ENCODE data around the gene HNRNPM. TPM values are rescaled to one million over a fixed set of nuclear protein-coding genes. Genes with fewer than 3 reads are reported as not detected.

The HNRNPM gene
- total and polyA plus RNA-seq, 5 donors, result 67.9 to 128 (median 115) TPM

- ATAC-seq, result peak; percentile 9 to 13
- H3K4me1 ChIP-seq (ENCODE audit: control insufficient read depth, insufficient read depth, low read length), result no peaks in the 10 kb centered on the region
Measured at GRCh38 chr19:8487137-8487851, 42.5 kb downstream of the HNRNPM start.

GRCh38 chr19:8488365-8488764 is 43.6 kb downstream of the HNRNPM start:
- WGBS, result 78% methylated on average over 15 of the region's 15 CpGs
- H3K9me3 ChIP-seq (ENCODE audit: control insufficient read depth, low read length), result no peaks in the 10 kb centered on the region
- no peak overlapping the region for H3K27ac ChIP-seq (ENCODE audit: low read length)
- intact Hi-C loops (cut with DNase I), result no loop called here
- no peak overlapping the region for H3K4me3 ChIP-seq (ENCODE audit: low read length)
- DNase-seq (no peak), ATAC-seq (no peak)
- no peaks in the 10 kb centered on the region for H3K27me3 ChIP-seq (ENCODE audit: control insufficient read depth, insufficient read depth)
- no peaks in the 10 kb centered on the region for H3K4me1 ChIP-seq (ENCODE audit: control insufficient read depth, insufficient read depth, low read length)

More at GRCh38 chr19:8487137-8487851, 42.5 kb downstream of the HNRNPM start:
- H3K4me3 ChIP-seq (ENCODE audit: low read length), result no peak overlapping the region
- H3K27me3 ChIP-seq (ENCODE audit: control insufficient read depth, insufficient read depth), result no peaks in the 10 kb centered on the region
- intact Hi-C loops (cut with DNase I), result no loop called here
- H3K27ac ChIP-seq (ENCODE audit: low read length), result no peak overlapping the region
- DNase-seq, result peak in 2 of 3 donors; percentile 38 to 73
- H3K9me3 ChIP-seq (ENCODE audit: control insufficient read depth, low read length), result no peaks in the 10 kb centered on the region
- WGBS, result 73% methylated on average over 13 of the region's 13 CpGs

- no peaks in the 10 kb centered on the region for H3K4me1 ChIP-seq (ENCODE audit: control insufficient read depth, insufficient read depth, low read length)
- ATAC-seq (peak; percentile 5 to 6), DNase-seq (peak in 2 of 3 donors; percentile 55 to 57)
- no peak overlapping the region for H3K27ac ChIP-seq (ENCODE audit: low read length)
- H3K9me3 ChIP-seq (ENCODE audit: control insufficient read depth, low read length), result no peaks in the 10 kb centered on the region
- WGBS, result 84% methylated on average over 25 of the region's 25 CpGs
- H3K27me3 ChIP-seq (ENCODE audit: control insufficient read depth, insufficient read depth), result no peaks in the 10 kb centered on the region
- no peak overlapping the region for H3K4me3 ChIP-seq (ENCODE audit: low read length)
- intact Hi-C loops (cut with DNase I), result no loop called here
Measured at GRCh38 chr19:8489561-8490394, 45.0 kb downstream of the HNRNPM start.

- intact Hi-C loops (cut with DNase I), result no loop called here
- DNase-seq (peak in 1 of 3 donors; percentile 33), ATAC-seq (peak; percentile 4 to 5)
- no peaks in the 10 kb centered on the region for H3K9me3 ChIP-seq (ENCODE audit: control insufficient read depth, low read length)
- no peaks in the 10 kb centered on the region for H3K27me3 ChIP-seq (ENCODE audit: control insufficient read depth, insufficient read depth)
- no peak overlapping the region for H3K27ac ChIP-seq (ENCODE audit: low read length)
- H3K4me3 ChIP-seq (ENCODE audit: low read length), result no peak overlapping the region
- no peaks in the 10 kb centered on the region for H3K4me1 ChIP-seq (ENCODE audit: control insufficient read depth, insufficient read depth, low read length)
- WGBS, result 84% methylated on average over 24 of the region's 24 CpGs
Measured at GRCh38 chr19:8490395-8490760, 45.6 kb downstream of the HNRNPM start.

GRCh38 chr19:8490873-8491272 is 46.1 kb downstream of the HNRNPM start:
- intact Hi-C loops (cut with DNase I), result no loop called here
- ATAC-seq (no peak), DNase-seq (peak in 2 of 3 donors; percentile 28 to 57)
- Histone ChIP-seq H3K4me1 (ENCODE audit: control insufficient read depth, insufficient read depth, low read length) (no peaks in the 10 kb centered on the region), H3K27me3 (ENCODE audit: control insufficient read depth, insufficient read depth) (no peaks in the 10 kb centered on the region), H3K4me3 (ENCODE audit: low read length) (no peak overlapping the region), H3K27ac (ENCODE audit: low read length) (no peak overlapping the region), H3K9me3 (ENCODE audit: control insufficient read depth, low read length) (no peaks in the 10 kb centered on the region)
- 87% methylated on average over 12 of the region's 12 CpGs for WGBS

GRCh38 chr19:8491574-8491973 is 46.8 kb downstream of the HNRNPM start:
- ATAC-seq (no peak), DNase-seq (peak in 2 of 3 donors; percentile 14 to 24)
- H3K4me3 ChIP-seq (ENCODE audit: low read length), result no peak overlapping the region
- no peaks in the 10 kb centered on the region for H3K4me1 ChIP-seq (ENCODE audit: control insufficient read depth, insufficient read depth, low read length)
- intact Hi-C loops (cut with DNase I), result no loop called here
- no peaks in the 10 kb centered on the region for H3K9me3 ChIP-seq (ENCODE audit: control insufficient read depth, low read length)
- no peak overlapping the region for H3K27ac ChIP-seq (ENCODE audit: low read length)
- WGBS, result 84% methylated on average over 6 of the region's 6 CpGs
- H3K27me3 ChIP-seq (ENCODE audit: control insufficient read depth, insufficient read depth), result no peaks in the 10 kb centered on the region

GRCh38 chr19:8494158-8494557 is 49.4 kb downstream of the HNRNPM start:
- WGBS, result 57% methylated on average over 7 of the region's 7 CpGs
- Histone ChIP-seq H3K27me3 (ENCODE audit: control insufficient read depth, insufficient read depth) (no peaks in the 10 kb centered on the region), H3K9me3 (ENCODE audit: control insufficient read depth, low read length) (no peaks in the 10 kb centered on the region), H3K4me3 (ENCODE audit: low read length) (no peak overlapping the region), H3K27ac (ENCODE audit: low read length) (no peak overlapping the region), H3K4me1 (ENCODE audit: control insufficient read depth, insufficient read depth, low read length) (no peaks in the 10 kb centered on the region)
- intact Hi-C loops (cut with DNase I), result no loop called here
- peak in 2 of 3 donors; percentile 24 to 54 for DNase-seq
- ATAC-seq, result no peak

- no peak overlapping the region for H3K4me3 ChIP-seq (ENCODE audit: low read length)
- no peaks in the 10 kb centered on the region for H3K4me1 ChIP-seq (ENCODE audit: control insufficient read depth, insufficient read depth, low read length)
- WGBS, result 86% methylated on average over 22 of the region's 22 CpGs
- peak in 2 of 3 donors; percentile 29 to 56 for DNase-seq
- no peak overlapping the region for H3K27ac ChIP-seq (ENCODE audit: low read length)
- H3K27me3 ChIP-seq (ENCODE audit: control insufficient read depth, insufficient read depth), result no peaks in the 10 kb centered on the region
- intact Hi-C loops (cut with DNase I), result no loop called here
- H3K9me3 ChIP-seq (ENCODE audit: control insufficient read depth, low read length), result no peaks in the 10 kb centered on the region
- no peak for ATAC-seq
Measured at GRCh38 chr19:8498295-8498694, 53.5 kb downstream of the HNRNPM start.

GRCh38 chr19:8499048-8499833 is 54.5 kb downstream of the HNRNPM start:
- intact Hi-C loops (cut with DNase I), result no loop called here
- no peaks in the 10 kb centered on the region for H3K9me3 ChIP-seq (ENCODE audit: control insufficient read depth, low read length)
- H3K4me1 ChIP-seq (ENCODE audit: control insufficient read depth, insufficient read depth, low read length), result no peaks in the 10 kb centered on the region
- peak in 1 of 3 donors; percentile 43 for DNase-seq
- WGBS, result 86% methylated on average over 41 of the region's 41 CpGs
- H3K27me3 ChIP-seq (ENCODE audit: control insufficient read depth, insufficient read depth), result no peaks in the 10 kb centered on the region
- ATAC-seq, result no peak
- H3K4me3 ChIP-seq (ENCODE audit: low read length), result no peak overlapping the region
- no peak overlapping the region for H3K27ac ChIP-seq (ENCODE audit: low read length)

- Histone ChIP-seq H3K27me3 (ENCODE audit: control insufficient read depth, insufficient read depth) (no peaks in the 10 kb centered on the region), H3K27ac (ENCODE audit: low read length) (no peak overlapping the region), H3K9me3 (ENCODE audit: control insufficient read depth, low read length) (no peaks in the 10 kb centered on the region), H3K4me1 (ENCODE audit: control insufficient read depth, insufficient read depth, low read length) (no peaks in the 10 kb centered on the region), H3K4me3 (ENCODE audit: low read length) (no peak overlapping the region)
- intact Hi-C loops (cut with DNase I), result loop anchor here in 1 of 4 donors (10.0 kb wide), 1 partner anchor 85 kb away; the partner anchor contains the start of gene MARCHF2
- no peak for ATAC-seq
- no peak for DNase-seq
- 64% methylated on average over 7 of the region's 7 CpGs for WGBS
Measured at GRCh38 chr19:8500158-8500557, 55.4 kb downstream of the HNRNPM start.

All from right cardiac atrium (tissue), 5 donors.